Renal pelvis (tissue), 4 donors: ENCODE results near the gene ANXA3. TPM values are rescaled to one million over a fixed set of nuclear protein-coding genes. Genes with fewer than 3 reads are reported as not detected.
"Not testable (repeated sequence)": the region's sequence is repeated elsewhere in the genome, so short reads cannot be mapped to it uniquely, and the experiment has no call there.

Source experiments
- DNase-seq: peaks from one replicate; pipeline ENCODE4 v3.0.0-alpha.2; 2013
- polyA plus RNA-seq, 3 donors: library from polyadenylated mRNA; unstranded; fragments of 120-200 nt; gene quantifications; one replicate each; pipeline ENCODE4 v1.2.1, GENCODE V29; 2013; ENCODE audit not compliant: insufficient read length in 3 of 3

Gene ANXA3
- polyA plus RNA-seq, 3 donors: 48.6 to 72.0 (median 57.2) TPM

- DNase-seq: no peak
Observed at GRCh38 chr4:78529569-78530209, 21.9 kb upstream of the ANXA3 start.

DNA sequence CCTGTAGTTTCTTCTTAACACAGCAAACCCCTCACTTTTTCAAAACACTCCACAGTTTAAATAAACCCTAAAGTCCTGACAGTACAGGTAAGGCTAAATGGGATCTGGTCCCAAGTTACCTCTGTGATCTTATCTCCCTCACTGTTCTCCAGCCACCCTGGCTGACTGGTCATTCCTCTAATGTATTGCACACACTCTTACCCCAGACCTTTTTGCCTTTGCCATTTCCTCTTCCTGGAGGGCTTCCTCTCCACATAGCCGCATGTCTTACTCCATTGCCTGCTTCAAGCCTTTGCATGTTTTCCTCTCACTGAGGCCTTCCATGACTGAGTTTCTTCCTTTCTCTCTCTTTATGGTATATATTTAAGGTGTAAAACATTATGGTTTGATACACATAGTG lies 19.5 kb upstream of the ANXA3 start:
- no peak for DNase-seq

DNA sequence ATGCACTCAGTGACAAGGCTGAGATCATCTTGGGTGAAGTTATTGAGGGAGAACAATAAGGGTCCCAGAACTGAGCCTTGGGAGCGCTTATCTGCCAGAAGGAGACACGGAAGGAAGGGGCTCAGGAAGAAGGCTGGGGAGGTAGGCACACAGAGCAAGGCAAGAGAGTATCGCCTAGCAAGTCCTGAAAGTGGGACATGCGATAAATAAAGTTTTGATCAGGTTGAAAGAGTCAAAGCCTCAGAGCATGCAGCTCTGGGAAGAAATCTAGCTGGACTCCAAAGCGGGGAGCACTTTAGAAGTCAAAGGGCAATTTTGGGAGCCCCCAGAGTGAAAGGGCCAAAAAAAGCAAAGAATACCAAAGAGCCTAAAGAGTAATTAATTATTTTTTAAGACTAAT lies 17.7 kb upstream of the ANXA3 start:
- no peak for DNase-seq

DNA sequence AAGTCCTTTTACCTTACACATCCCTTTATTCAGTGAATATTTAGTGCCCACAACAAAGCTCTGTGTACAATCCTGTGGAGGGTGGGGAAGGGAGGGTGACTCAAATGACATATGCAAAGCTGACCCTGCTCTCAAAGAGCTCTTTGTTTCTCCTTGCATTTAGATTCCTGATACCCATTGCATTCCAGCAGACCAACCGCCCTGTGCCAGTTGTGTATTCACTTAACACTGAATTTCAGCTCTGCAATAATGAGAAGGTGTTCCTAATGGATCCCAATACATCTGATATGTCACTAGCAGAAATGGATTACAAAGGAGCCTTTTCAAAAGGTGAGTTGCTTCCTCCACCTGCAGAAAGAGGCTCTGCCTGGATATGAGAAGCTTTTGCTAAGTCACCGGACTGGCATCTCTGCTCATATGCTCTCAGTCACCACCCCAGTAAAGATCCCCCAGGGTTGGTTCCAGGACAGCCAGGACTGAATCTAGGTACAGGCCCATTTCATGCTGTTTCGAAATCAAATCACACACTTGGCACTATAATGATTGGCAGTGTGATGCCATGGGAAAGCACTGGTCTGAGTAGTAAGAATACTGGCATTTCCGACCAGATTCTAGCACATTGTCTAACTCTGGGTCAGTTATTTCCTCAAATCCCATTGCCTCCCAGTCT lies 17.1 kb upstream of the ANXA3 start:
- DNase-seq: no peak

GRCh38 chr4:78542373-78542772 lies 9.2 kb upstream of the ANXA3 start:
- DNase-seq: no peak

DNA sequence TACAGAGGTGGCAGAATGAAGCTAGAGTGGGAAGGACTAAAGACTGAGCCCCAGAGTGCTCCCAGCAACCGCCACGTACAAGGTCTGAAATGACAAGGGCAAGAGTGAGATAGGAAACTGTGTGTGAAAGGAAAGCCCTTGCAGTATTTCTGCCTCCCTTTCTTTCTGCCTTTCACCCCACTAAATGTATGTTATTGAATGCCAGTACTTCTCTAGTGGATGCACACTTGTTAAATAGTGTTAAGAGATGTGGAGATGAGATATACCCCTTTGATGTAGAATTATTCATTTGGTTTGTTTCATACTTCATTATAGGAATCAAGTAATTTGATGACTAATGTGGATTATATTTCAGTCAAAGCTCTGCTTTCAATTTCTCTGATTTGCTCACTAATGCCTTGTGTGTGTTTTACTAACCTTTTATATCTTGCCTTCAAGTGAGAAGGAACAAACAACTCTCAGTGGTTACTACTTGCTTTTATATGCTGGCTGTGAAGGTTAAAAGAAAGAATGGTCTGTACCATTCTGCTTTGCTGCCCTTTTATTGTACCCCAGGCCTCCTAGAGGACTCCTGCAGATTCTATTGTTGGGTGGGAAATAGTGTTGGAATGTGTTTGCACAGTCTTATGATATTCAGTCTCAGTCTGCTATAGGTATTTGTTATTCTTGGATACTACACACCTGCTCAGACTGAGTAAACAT lies 8.0 kb upstream of the ANXA3 start:
- no peak for DNase-seq

- DNase-seq: no peak
Observed at GRCh38 chr4:78544678-78545077, 6.9 kb upstream of the ANXA3 start.

GRCh38 chr4:78545275-78546246 lies 6.0 kb upstream of the ANXA3 start:
- no peak for DNase-seq

- DNase-seq: not testable (repeated sequence)
Observed at GRCh38 chr4:78547899-78548298, 3.7 kb upstream of the ANXA3 start.

GRCh38 chr4:78548889-78549288 lies 2.7 kb upstream of the ANXA3 start:
- DNase-seq: not testable (repeated sequence)

DNA sequence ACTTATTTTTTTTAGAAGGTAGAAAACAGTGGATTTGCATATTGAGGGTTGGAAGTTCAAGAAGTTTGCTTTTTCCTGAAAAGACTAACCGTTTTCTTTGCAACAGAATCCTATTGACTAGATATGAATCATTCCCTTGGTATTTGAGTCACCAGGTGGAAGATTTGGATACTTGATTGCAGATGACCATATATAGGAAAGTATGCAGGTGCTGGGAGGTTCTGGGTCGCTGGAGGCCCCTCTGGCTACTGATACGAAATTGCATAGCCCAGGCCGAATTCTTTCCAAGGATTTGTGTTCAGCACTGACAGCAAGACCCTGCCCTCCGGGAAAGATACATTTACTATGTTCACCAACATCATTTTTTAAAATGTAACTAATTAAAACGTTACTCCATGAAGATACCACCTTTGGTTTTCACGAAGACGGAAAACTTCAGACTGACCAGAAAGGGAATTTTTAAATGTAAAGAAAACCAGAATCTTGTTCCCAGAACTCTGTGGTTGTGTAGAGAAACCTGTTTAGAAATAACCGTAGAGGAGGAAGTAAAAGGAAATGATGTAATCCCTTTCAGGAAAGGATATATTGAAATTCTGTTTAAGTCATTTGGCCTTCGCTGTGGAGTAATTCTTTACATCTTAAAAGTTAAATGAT lies 946 bp downstream of the ANXA3 start:
- DNase-seq: peak; percentile 66

GRCh38 chr4:78553043-78553396 lies 1.4 kb downstream of the ANXA3 start:
- DNase-seq: no peak

DNA sequence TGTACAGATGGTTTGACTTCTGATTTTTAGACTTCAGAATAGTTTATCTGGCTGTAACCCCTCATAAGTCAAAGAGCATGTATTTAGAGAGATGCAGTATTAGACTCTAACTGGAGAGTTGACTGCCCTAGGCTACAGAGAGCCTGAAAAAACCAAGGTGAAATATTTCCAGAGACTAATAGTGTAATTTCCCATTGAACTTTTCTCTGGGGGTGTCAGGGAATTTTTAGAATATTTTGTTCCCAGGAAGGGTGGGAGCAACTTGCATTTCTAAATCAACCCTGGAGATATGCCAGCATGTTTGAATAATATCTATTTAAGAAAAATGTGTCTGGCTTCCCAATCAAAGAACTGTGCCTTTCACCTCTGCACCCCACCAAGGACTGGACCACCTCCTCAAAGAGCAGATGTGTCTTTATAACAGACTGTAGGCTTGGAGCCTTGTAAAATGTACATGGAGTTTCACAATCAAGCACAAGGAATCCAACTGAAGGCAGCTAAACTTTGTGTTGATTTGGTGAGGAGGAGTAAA lies 2.0 kb downstream of the ANXA3 start:
- DNase-seq: no peak

GRCh38 chr4:78556665-78557064 lies 5.1 kb downstream of the ANXA3 start:
- DNase-seq: no peak

GRCh38 chr4:78557841-78558240 lies 6.3 kb downstream of the ANXA3 start:
- no peak for DNase-seq

GRCh38 chr4:78558410-78558809 lies 6.8 kb downstream of the ANXA3 start:
- DNase-seq: no peak

- DNase-seq: no peak
Observed at GRCh38 chr4:78560296-78560963, 8.9 kb downstream of the ANXA3 start.

- no peak for DNase-seq
Observed at GRCh38 chr4:78561677-78562076, 10.1 kb downstream of the ANXA3 start.

DNA sequence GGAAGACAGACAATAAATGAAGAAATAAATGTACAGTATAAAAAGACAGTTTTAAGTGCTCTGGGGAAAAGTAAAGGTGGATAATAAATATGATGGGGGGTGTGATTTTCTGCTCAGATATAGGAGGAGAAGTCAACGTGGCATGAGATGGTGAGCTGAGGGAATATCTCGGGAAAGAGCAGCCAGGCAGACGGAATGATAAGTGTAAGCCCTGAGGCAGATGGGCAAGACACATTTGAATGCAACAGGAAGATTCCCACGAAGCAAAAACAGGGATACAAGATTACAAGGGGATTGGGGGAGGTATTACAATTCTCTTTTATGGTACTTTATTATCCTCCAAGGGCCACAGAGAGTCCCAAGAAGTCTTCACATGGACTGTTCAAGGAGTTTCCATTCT lies 11.1 kb downstream of the ANXA3 start:
- no peak for DNase-seq

DNA sequence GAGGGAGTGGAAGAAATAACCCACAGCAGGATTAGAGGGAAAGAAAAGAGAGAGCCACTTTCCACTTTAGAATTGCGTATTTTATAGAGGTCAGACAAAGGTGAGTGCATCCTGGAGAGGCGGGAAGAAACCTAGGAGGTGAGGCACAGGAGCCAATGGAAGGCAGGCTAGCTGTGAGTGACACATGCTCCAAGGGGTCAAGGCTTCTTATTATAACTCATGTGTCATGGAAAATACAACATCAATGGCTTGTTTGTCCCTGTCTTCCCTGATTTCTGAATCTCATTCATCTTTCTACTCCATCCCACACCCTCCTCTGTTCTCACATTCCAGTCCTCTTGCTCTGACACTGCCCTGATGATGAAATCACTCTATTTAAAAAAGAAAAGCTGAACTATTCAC lies 14.4 kb downstream of the ANXA3 start:
- DNase-seq: no peak
